Kidney (tissue), 14 donors: Measurements from ENCODE around the gene MAP1S. TPM values are rescaled to one million over a fixed set of nuclear protein-coding genes. Genes with fewer than 3 reads are reported as not detected.
"Not testable (repeated sequence)": the region's sequence is repeated elsewhere in the genome, so short reads cannot be mapped to it uniquely, and the experiment has no call there.

Experiments
- DNase-seq, 5 donors: peaks; one replicate each; pipeline ENCODE4 v3.0.0-alpha.2; 2013 to 2020
- FAIRE-seq: peaks from 2 replicates; lab custom pipeline; 2012; peaks lifted over from hg19 to GRCh38; lab: Jason Lieb, UNC
- H3K27ac ChIP-seq, 2 donors: one replicate each; pipeline ENCODE4 v1.7.0; 2013; ENCODE audit warnings: low read depth in 2 of 2, low read length in 2 of 2, inconsistent platforms in 1 of 2
- H3K27me3 ChIP-seq: one replicate; pipeline ENCODE4 v1.7.1; 2013; ENCODE audit warnings: low read length, inconsistent platforms; ENCODE audit not compliant: control insufficient read depth, insufficient read depth
- H3K36me3 ChIP-seq, 3 donors: one replicate each; pipeline versions ENCODE4 v1.7.0 to v1.7.1; 2013; ENCODE audit warnings: low read length in 3 of 3, control low read depth in 1 of 3, inconsistent platforms in 1 of 3; ENCODE audit not compliant: insufficient read depth in 3 of 3, control insufficient read depth in 2 of 3
- H3K4me1 ChIP-seq, 3 donors: one replicate each; pipeline versions ENCODE4 v1.7.0 to v1.7.1; 2013; ENCODE audit warnings: low read length in 3 of 3, inconsistent platforms in 1 of 3, low read depth in 1 of 3; ENCODE audit not compliant: control insufficient read depth in 2 of 3, insufficient read depth in 2 of 3
- H3K4me3 ChIP-seq, 3 donors: one replicate each; pipeline versions ENCODE4 v1.7.0 to v1.8.1; 2013; ENCODE audit warnings: low read length in 3 of 3, control low read depth in 1 of 3, inconsistent platforms in 1 of 3
- H3K9ac ChIP-seq, 3 donors: one replicate each; pipeline versions ENCODE4 v1.7.0 to v1.7.1; 2013; ENCODE audit warnings: low read length in 3 of 3, control low read depth in 1 of 3, inconsistent platforms in 1 of 3
- H3K9me3 ChIP-seq, 3 donors: one replicate each; pipeline versions ENCODE4 v1.7.0 to v1.7.1; 2013; ENCODE audit warnings: low read length in 3 of 3, control low read depth in 1 of 3, inconsistent platforms in 1 of 3; ENCODE audit not compliant: control insufficient read depth in 2 of 3, insufficient read depth in 1 of 3
- intact Hi-C: fragments of 100-400 bp; cut with DNase I; formaldehyde crosslinking; loops from one replicate; pipeline ENCODE4 v1.11.1; 2022
- polyA plus RNA-seq: library from polyadenylated mRNA; stranded (reverse); fragments of 350-450 nt; fragmentation: Illumina TruSeq; extraction: RNeasy Lipid Tissue Mini Kit (QIAGEN cat#74804); gene quantifications from one replicate; pipeline ENCODE4 v1.2.3, GENCODE V29; 2014; ENCODE audit warnings: low read depth, low replicate concordance; ENCODE audit not compliant: insufficient read depth
- total RNA-seq: library from RNA; stranded (reverse); fragmentation: NEBNext Ultra II Directional; extraction: Animal tissue kit (Norgen Biotek cat#: 25700); gene quantifications from one replicate; pipeline ENCODE4 v1.2.1, GENCODE V29; 2021
- TF ChIP-seq, protein P1 (sequence below): IDR thresholded peaks from 3 replicates; pipeline ENCODE4 v1.5.1; 2012; ENCODE audit warnings: mild to moderate bottlenecking, moderate library complexity, borderline replicate concordance; ENCODE audit not compliant: insufficient read depth; ENCODE audit errors: extremely low read depth
- donor health status: control.
- donor health status: control.
- donor health status: control.
- donor health status: control.
- donor health status: control.
- donor health status: DM: yes; HTN: yes; CAD: no.
- donor health status: Normal renal cell carcinoma (clear cell type).

The MAP1S gene
- total and polyA plus RNA-seq, 2 donors from 2014 or later = 25.2 to 56.1 TPM

GRCh38 chr19:17778968-17779929 lies 60.0 kb downstream of the MAP1S start:
- H3K9me3 ChIP-seq = no peaks in the 10 kb centered on the region
- intact Hi-C loops = no loop called here
- no peaks in the 10 kb centered on the region for H3K27me3 ChIP-seq
- no peak overlapping the region for H3K27ac ChIP-seq
- FAIRE-seq (no peak), DNase-seq (peak in 4 of 5 donors; percentile 59 to 84 (median 68))
- no peak overlapping the region for H3K4me3 ChIP-seq
- peaks cover 0 to 4% (median 0%) of the 10 kb centered on the region in 3 donors for H3K4me1 ChIP-seq
- no peaks in the 10 kb centered on the region for H3K36me3 ChIP-seq
- no peak overlapping the region for H3K9ac ChIP-seq
- TF ChIP-seq, protein P1, sequence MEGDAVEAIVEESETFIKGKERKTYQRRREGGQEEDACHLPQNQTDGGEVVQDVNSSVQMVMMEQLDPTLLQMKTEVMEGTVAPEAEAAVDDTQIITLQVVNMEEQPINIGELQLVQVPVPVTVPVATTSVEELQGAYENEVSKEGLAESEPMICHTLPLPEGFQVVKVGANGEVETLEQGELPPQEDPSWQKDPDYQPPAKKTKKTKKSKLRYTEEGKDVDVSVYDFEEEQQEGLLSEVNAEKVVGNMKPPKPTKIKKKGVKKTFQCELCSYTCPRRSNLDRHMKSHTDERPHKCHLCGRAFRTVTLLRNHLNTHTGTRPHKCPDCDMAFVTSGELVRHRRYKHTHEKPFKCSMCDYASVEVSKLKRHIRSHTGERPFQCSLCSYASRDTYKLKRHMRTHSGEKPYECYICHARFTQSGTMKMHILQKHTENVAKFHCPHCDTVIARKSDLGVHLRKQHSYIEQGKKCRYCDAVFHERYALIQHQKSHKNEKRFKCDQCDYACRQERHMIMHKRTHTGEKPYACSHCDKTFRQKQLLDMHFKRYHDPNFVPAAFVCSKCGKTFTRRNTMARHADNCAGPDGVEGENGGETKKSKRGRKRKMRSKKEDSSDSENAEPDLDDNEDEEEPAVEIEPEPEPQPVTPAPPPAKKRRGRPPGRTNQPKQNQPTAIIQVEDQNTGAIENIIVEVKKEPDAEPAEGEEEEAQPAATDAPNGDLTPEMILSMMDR = no peak

GRCh38 chr19:17780781-17781180 lies 61.5 kb downstream of the MAP1S start:
- Histone ChIP-seq H3K27ac (no peak overlapping the region), H3K9ac (no peak overlapping the region), H3K9me3 (no peaks in the 10 kb centered on the region), H3K4me3 (no peak overlapping the region), H3K36me3 (no peaks in the 10 kb centered on the region), H3K27me3 (no peaks in the 10 kb centered on the region), H3K4me1 (peaks cover 0 to 4% (median 0%) of the 10 kb centered on the region in 3 donors)
- FAIRE-seq (no peak), DNase-seq (no peak)
- TF ChIP-seq, protein P1 = no peak
- intact Hi-C loops = no loop called here

GRCh38 chr19:17783721-17784120 lies 64.4 kb downstream of the MAP1S start:
- H3K36me3 ChIP-seq, H3K27ac ChIP-seq, DNase-seq, intact Hi-C loops, H3K9ac ChIP-seq, H3K27me3 ChIP-seq, FAIRE-seq, H3K4me1 ChIP-seq, H3K9me3 ChIP-seq: not testable (repeated sequence)
- peak overlapping the region in 1 of 3 donors; percentile 3 for H3K4me3 ChIP-seq

Other genes with a start within 250 kb of the MAP1S start
- 21.9 TPM for gene SLC27A1, start 249.0 kb upstream of the MAP1S start, total RNA-seq
- 16.9 TPM for gene SLC27A1, start 249.0 kb upstream of the MAP1S start, polyA plus RNA-seq
- gene PGLS, start 207.8 kb upstream of the MAP1S start, total RNA-seq = 75.5 TPM
- 105 TPM for gene PGLS, start 207.8 kb upstream of the MAP1S start, polyA plus RNA-seq
- 66.2 TPM for gene COLGALT1, start 163.8 kb upstream of the MAP1S start, total RNA-seq
- gene COLGALT1, start 163.8 kb upstream of the MAP1S start, polyA plus RNA-seq = 23.6 TPM
- gene UNC13A, start 31.1 kb upstream of the MAP1S start, total RNA-seq = 2.2 TPM
- gene UNC13A, start 31.1 kb upstream of the MAP1S start, polyA plus RNA-seq = 0.06 TPM
- gene FCHO1, start 32.0 kb downstream of the MAP1S start, total RNA-seq = 5.9 TPM
- gene FCHO1, start 32.0 kb downstream of the MAP1S start, polyA plus RNA-seq = 0.52 TPM
- gene B3GNT3, start 75.7 kb downstream of the MAP1S start, total RNA-seq = 36.2 TPM
- 2.0 TPM for gene B3GNT3, start 75.7 kb downstream of the MAP1S start, polyA plus RNA-seq
- gene INSL3, start 102.0 kb downstream of the MAP1S start, total RNA-seq = not detected
- gene INSL3, start 102.0 kb downstream of the MAP1S start, polyA plus RNA-seq = not detected
- 30.8 TPM for gene JAK3, start 128.5 kb downstream of the MAP1S start, total RNA-seq
- 3.5 TPM for gene JAK3, start 128.5 kb downstream of the MAP1S start, polyA plus RNA-seq
- 1,282 TPM for gene RPL18A, start 140.4 kb downstream of the MAP1S start, total RNA-seq
- gene RPL18A, start 140.4 kb downstream of the MAP1S start, polyA plus RNA-seq = 1,707 TPM
- 0.16 TPM for gene SLC5A5, start 152.5 kb downstream of the MAP1S start, total RNA-seq
- gene SLC5A5, start 152.5 kb downstream of the MAP1S start, polyA plus RNA-seq = not detected
- 59.5 TPM for gene CCDC124, start 213.5 kb downstream of the MAP1S start, total RNA-seq
- gene CCDC124, start 213.5 kb downstream of the MAP1S start, polyA plus RNA-seq = 120 TPM
- 0.19 TPM for gene KCNN1, start 247.6 kb downstream of the MAP1S start, total RNA-seq
- 0.37 TPM for gene KCNN1, start 247.6 kb downstream of the MAP1S start, polyA plus RNA-seq